ENCODE measurements around the gene TPR.

GRCh38 chr1:186390925-186391324 is 15.9 kb upstream of the TPR start:
- TF ChIP-seq, protein P1, sequence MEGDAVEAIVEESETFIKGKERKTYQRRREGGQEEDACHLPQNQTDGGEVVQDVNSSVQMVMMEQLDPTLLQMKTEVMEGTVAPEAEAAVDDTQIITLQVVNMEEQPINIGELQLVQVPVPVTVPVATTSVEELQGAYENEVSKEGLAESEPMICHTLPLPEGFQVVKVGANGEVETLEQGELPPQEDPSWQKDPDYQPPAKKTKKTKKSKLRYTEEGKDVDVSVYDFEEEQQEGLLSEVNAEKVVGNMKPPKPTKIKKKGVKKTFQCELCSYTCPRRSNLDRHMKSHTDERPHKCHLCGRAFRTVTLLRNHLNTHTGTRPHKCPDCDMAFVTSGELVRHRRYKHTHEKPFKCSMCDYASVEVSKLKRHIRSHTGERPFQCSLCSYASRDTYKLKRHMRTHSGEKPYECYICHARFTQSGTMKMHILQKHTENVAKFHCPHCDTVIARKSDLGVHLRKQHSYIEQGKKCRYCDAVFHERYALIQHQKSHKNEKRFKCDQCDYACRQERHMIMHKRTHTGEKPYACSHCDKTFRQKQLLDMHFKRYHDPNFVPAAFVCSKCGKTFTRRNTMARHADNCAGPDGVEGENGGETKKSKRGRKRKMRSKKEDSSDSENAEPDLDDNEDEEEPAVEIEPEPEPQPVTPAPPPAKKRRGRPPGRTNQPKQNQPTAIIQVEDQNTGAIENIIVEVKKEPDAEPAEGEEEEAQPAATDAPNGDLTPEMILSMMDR (IDR thresholded peaks at IDR 0.05), result no peak
- TF ChIP-seq POLR2AphosphoS5 (IDR thresholded peaks at IDR 0.05; ENCODE audit: low read depth, low read length) (no peak), SIN3A (IDR thresholded peaks at IDR 0.05; ENCODE audit: borderline replicate concordance, low read depth, low read length) (no peak), JUND (IDR thresholded peaks at IDR 0.05) (no peak), EP300 (IDR thresholded peaks at IDR 0.05; ENCODE audit: borderline replicate concordance in 1 of 2, low read depth in 1 of 2, low read length in 1 of 2) (no peak), EZH2phosphoT487 (IDR thresholded peaks at IDR 0.05; ENCODE audit: borderline replicate concordance, low read depth) (no peak), FOXJ3 (CRISPR knock-in tag; IDR thresholded peaks at IDR 0.05) (no peak), RFX5 (IDR thresholded peaks at IDR 0.05; ENCODE audit: low read length) (no peak), FOXM1 (IDR thresholded peaks at IDR 0.05; ENCODE audit: low read depth) (no peak), GABPA (IDR thresholded peaks at IDR 0.05; ENCODE audit: low read depth) (no peak), MEF2A (IDR thresholded peaks at IDR 0.05; ENCODE audit: borderline replicate concordance, low read depth) (no peak)
